PC-3 (cell line): ENCODE results near the gene MYOCD. TPM values are rescaled to one million over a fixed set of nuclear protein-coding genes. Genes with fewer than 3 reads are reported as not detected.
"Not testable (repeated sequence)": the region's sequence is repeated elsewhere in the genome, so short reads cannot be mapped to it uniquely, and the experiment has no call there.

Experiments used
- ATAC-seq: fragments of 200-7000 bp; cut with Tn5 transposase; 2 replicates; pipeline ENCODE4 v1.9.1; 2020; ENCODE audit warnings: mild to moderate bottlenecking, moderate library complexity
- BruUV-seq: library from RNA; stranded (reverse); fragments of 400-500 nt; replicated peaks from 2 replicates; lab custom pipeline; 2021; lab: Mats Ljungman, UMichigan
- CTCF ChIA-PET: fragments of 300-600 bp; sonication (Branson Sonifier 250); formaldehyde crosslinking; loops from one replicate; lab custom pipeline; 2022; ENCODE audit warnings: antibody characterized with exemption; lab: Charles Lee
- POLR2A ChIA-PET: fragments of 300-600 bp; sonication (Branson Sonifier 250); formaldehyde crosslinking; loops from one replicate; lab custom pipeline; 2022; ENCODE audit warnings: antibody characterized with exemption; ENCODE audit not compliant: unreplicated experiment; lab: Charles Lee
- DNase-seq: peaks from one replicate; pipeline ENCODE4 v3.0.0-alpha.2; 2015
- H2AFZ ChIP-seq: fragments of 300-600 bp; sonication (generic); 2 replicates; pipeline ENCODE4 v1.6.0; 2016; ENCODE audit warnings: antibody characterized with exemption, low read length
- H3F3A ChIP-seq: fragments of 300-600 bp; sonication (generic); one replicate; pipeline ENCODE4 v1.6.0; 2017; ENCODE audit warnings: antibody characterized with exemption, low read length, control low read depth, mild to moderate bottlenecking; ENCODE audit not compliant: unreplicated experiment
- H3K27ac ChIP-seq: fragments of 300-600 bp; sonication (generic); 2 replicates; pipeline ENCODE4 v1.5.1; 2016; ENCODE audit warnings: mild to moderate bottlenecking, low read length
- H3K27me3 ChIP-seq: fragments of 300-600 bp; sonication (generic); 2 replicates; pipeline ENCODE4 v1.6.1; 2016; ENCODE audit warnings: low read length, mixed read lengths
- H3K36me3 ChIP-seq: fragments of 300-600 bp; sonication (generic); 2 replicates; pipeline ENCODE4 v1.6.1; 2016; ENCODE audit warnings: low read depth, mixed run types, low read length, mixed read lengths
- H3K4me1 ChIP-seq: fragments of 300-600 bp; sonication (generic); 2 replicates; pipeline ENCODE4 v1.5.1; 2016; ENCODE audit warnings: low read length; ENCODE audit not compliant: insufficient read depth
- H3K4me2 ChIP-seq: fragments of 300-600 bp; sonication (generic); 2 replicates; pipeline ENCODE4 v1.6.0; 2016; ENCODE audit warnings: low read length
- H3K4me3 ChIP-seq: fragments of 300-600 bp; sonication (generic); 2 replicates; pipeline ENCODE4 v1.5.1; 2016; ENCODE audit warnings: mild to moderate bottlenecking, low read length, mixed read lengths
- H3K79me2 ChIP-seq: fragments of 300-600 bp; sonication (generic); 2 replicates; pipeline ENCODE4 v1.6.1; 2017; ENCODE audit warnings: low read length, mixed read lengths
- H3K9ac ChIP-seq: fragments of 300-600 bp; sonication (generic); 2 replicates; pipeline ENCODE4 v1.6.0; 2016; ENCODE audit warnings: mild to moderate bottlenecking, low read length
- H3K9me2 ChIP-seq: fragments of 300-600 bp; sonication (generic); replicated peaks from 2 replicates; pipeline ENCODE4 v1.6.1; 2016; ENCODE audit warnings: mixed run types, low read length, mixed read lengths
- H3K9me3 ChIP-seq: fragments of 300-600 bp; sonication (generic); 2 replicates; pipeline ENCODE4 v1.6.1; 2016; ENCODE audit warnings: low read length, mixed read lengths
- H4K20me1 ChIP-seq: fragments of 300-600 bp; sonication (generic); 2 replicates; pipeline ENCODE4 v1.6.1; 2016; ENCODE audit warnings: low read length, mixed read lengths
- EZH2 ChIP-seq: fragments of 300-600 bp; sonication (generic); IDR thresholded peaks from one replicate; pipeline ENCODE4 v1.6.1; 2017; ENCODE audit warnings: antibody characterized with exemption, mild to moderate bottlenecking, low read length; ENCODE audit not compliant: unreplicated experiment
- EZH2phosphoT487 ChIP-seq: fragments of 300-600 bp; sonication (generic); IDR thresholded peaks from 2 replicates; pipeline ENCODE4 v1.6.1; 2018; ENCODE audit warnings: mild to moderate bottlenecking, antibody characterized with exemption, low read length, borderline replicate concordance
- intact Hi-C: fragments of 100-400 bp; cut with micrococcal nuclease; formaldehyde crosslinking; loops from 2 replicates; pipeline ENCODE4 v1.9.0; 2023
- total RNA-seq: library from RNA; depleted of rRNA; stranded (reverse); fragments of >200 nt; gene quantifications from 2 replicates; pipeline ENCODE4 v1.2.3, GENCODE V29; 2014
- TF ChIP-seq, protein P1 (sequence below): fragments of 300-600 bp; sonication (generic); conservative IDR thresholded peaks from 2 replicates; pipeline ENCODE4 v1.5.1; 2017; ENCODE audit warnings: antibody characterized with exemption, low read depth, mild to moderate bottlenecking, low read length

Gene MYOCD
- total RNA-seq, 1 experiment from 2014 or later: not detected

DNA sequence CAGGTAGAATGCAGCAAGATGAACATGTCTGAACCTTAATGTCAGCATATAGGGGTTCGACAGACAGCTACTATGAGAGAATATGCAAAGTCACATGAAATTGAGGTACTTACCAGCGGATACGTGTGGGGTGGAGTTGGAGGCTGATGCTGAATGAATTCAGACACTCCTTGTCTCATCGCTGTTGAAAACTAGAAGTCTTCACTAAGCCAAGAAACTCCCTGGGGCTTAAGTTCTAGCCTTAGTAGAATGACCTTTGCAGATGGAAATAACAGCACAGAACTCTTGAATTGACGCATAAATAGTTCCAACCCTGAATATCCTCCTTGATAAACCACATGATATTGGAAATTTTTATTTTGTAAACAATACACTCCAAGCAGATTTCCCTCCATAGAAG, 32.9 kb upstream of the MYOCD start:
- DNase-seq: no peak
- Histone ChIP-seq H3K4me2 (no peak overlapping the region), H3K9ac (no peak overlapping the region), H3K9me3 (no peaks in the 10 kb centered on the region), H3K4me1 (no peaks in the 10 kb centered on the region), H3K27me3 (peaks cover 19% of the 10 kb centered on the region; the same call in 1 of the 2 replicates), H4K20me1 (no peaks in the 10 kb centered on the region), H3K36me3 (no peaks in the 10 kb centered on the region), H3K9me2 (no peaks in the 10 kb centered on the region), H3K4me3 (no peak overlapping the region), H3K79me2 (no peaks in the 10 kb centered on the region), H3F3A (no peaks in the 10 kb centered on the region), H2AFZ (no peak overlapping the region), H3K27ac (no peak overlapping the region)
- no TSS peak for BruUV-seq
- intact Hi-C loops: no loop called here
- ChIA-PET POLR2A (no interaction called here), CTCF (no interaction called here)
- ATAC-seq: no peak
- TF ChIP-seq EZH2phosphoT487 (no peak), EZH2 (no peak)
- TF ChIP-seq, protein P1, sequence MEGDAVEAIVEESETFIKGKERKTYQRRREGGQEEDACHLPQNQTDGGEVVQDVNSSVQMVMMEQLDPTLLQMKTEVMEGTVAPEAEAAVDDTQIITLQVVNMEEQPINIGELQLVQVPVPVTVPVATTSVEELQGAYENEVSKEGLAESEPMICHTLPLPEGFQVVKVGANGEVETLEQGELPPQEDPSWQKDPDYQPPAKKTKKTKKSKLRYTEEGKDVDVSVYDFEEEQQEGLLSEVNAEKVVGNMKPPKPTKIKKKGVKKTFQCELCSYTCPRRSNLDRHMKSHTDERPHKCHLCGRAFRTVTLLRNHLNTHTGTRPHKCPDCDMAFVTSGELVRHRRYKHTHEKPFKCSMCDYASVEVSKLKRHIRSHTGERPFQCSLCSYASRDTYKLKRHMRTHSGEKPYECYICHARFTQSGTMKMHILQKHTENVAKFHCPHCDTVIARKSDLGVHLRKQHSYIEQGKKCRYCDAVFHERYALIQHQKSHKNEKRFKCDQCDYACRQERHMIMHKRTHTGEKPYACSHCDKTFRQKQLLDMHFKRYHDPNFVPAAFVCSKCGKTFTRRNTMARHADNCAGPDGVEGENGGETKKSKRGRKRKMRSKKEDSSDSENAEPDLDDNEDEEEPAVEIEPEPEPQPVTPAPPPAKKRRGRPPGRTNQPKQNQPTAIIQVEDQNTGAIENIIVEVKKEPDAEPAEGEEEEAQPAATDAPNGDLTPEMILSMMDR: no peak

GRCh38 chr17:12634789-12635414, 30.8 kb upstream of the MYOCD start:
- intact Hi-C loops: no loop called here
- no TSS peak for BruUV-seq
- TF ChIP-seq EZH2: no peak
- TF ChIP-seq, protein P1: no peak
- no peak for TF ChIP-seq EZH2phosphoT487
- Histone ChIP-seq H3K9me2 (no peaks in the 10 kb centered on the region), H4K20me1 (no peaks in the 10 kb centered on the region), H3K27me3 (peaks cover 13% of the 10 kb centered on the region; the same call in 1 of the 2 replicates), H3F3A (no peaks in the 10 kb centered on the region), H3K4me1 (no peaks in the 10 kb centered on the region), H3K9me3 (0 out of 2 replicates have a peak, but pooled peaks cover 4% of the 10 kb centered on the region), H3K4me3 (no peak overlapping the region), H3K79me2 (no peaks in the 10 kb centered on the region), H3K27ac (no peak overlapping the region), H3K36me3 (no peaks in the 10 kb centered on the region), H3K4me2 (no peak overlapping the region), H3K9ac (no peak overlapping the region), H2AFZ (no peak overlapping the region)
- DNase-seq: no peak
- ChIA-PET CTCF (no interaction called here), POLR2A (no interaction called here)
- no peak for ATAC-seq

GRCh38 chr17:12635996-12636395, 29.7 kb upstream of the MYOCD start:
- H3K4me3 ChIP-seq, H3K4me1 ChIP-seq, H3K79me2 ChIP-seq, H3F3A ChIP-seq, H4K20me1 ChIP-seq, H3K27me3 ChIP-seq, H3K36me3 ChIP-seq, intact Hi-C loops, H2AFZ ChIP-seq, POLR2A ChIA-PET, H3K9me3 ChIP-seq, H3K9ac ChIP-seq, ATAC-seq, H3K9me2 ChIP-seq, H3K27ac ChIP-seq, DNase-seq, CTCF ChIA-PET, H3K4me2 ChIP-seq, BruUV-seq: not testable (repeated sequence)
